HepG2 (cell line): ENCODE data around the gene EMP2. TPM values are rescaled to one million over a fixed set of nuclear protein-coding genes. Genes with fewer than 3 reads are reported as not detected.

Source experiments
- CBX1 ChIP-seq: IDR thresholded peaks from one replicate; pipeline ENCODE4 v1.6.1; 2016; ENCODE audit warnings: antibody characterized with exemption, low read depth
- DMAP1 ChIP-seq: IDR thresholded peaks from 2 replicates; pipeline ENCODE4 v1.6.1; 2016
- ERF ChIP-seq: IDR thresholded peaks from 2 replicates; pipeline ENCODE4 v1.6.1; 2018; ENCODE audit warnings: missing biosample characterization, missing genetic modification reagents
- ETV5 ChIP-seq: IDR thresholded peaks from 2 replicates; pipeline ENCODE4 v1.6.1; 2018; ENCODE audit warnings: missing biosample characterization, missing genetic modification reagents, inconsistent platforms, borderline replicate concordance
- GTF3A ChIP-seq: sonication (generic); formaldehyde crosslinking; conservative IDR thresholded peaks from 2 replicates; pipeline ENCODE4 v1.4.0; 2020; ENCODE audit warnings: mild to moderate bottlenecking, missing genetic modification reagents
- KMT2A ChIP-seq: sonication (generic); formaldehyde crosslinking; IDR thresholded peaks from 2 replicates; pipeline ENCODE4 v1.4.0; 2020; ENCODE audit warnings: missing genetic modification reagents
- NCOA5 ChIP-seq: sonication (generic); formaldehyde crosslinking; IDR thresholded peaks from 2 replicates; pipeline ENCODE4 v1.4.0; 2020; ENCODE audit warnings: missing genetic modification reagents
- NFYB ChIP-seq: sonication (generic); formaldehyde crosslinking; IDR thresholded peaks from 2 replicates; pipeline ENCODE4 v1.4.0; 2020; ENCODE audit warnings: missing genetic modification reagents
- NR2F1 ChIP-seq, 2 experiments: fragments of 450-650 bp in 1 of 2; formaldehyde crosslinking in 1 of 2; IDR thresholded peaks; 2 replicates each; pipeline versions ENCODE4 v1.5.0 to v1.6.1; 2016 to 2020; ENCODE audit warnings: mild to moderate bottlenecking in 1 of 2, missing compliant biosample characterization in 1 of 2, missing genetic modification reagents in 1 of 2, moderate library complexity in 1 of 2
- RFX1 ChIP-seq: fragments of 450-650 bp; IDR thresholded peaks from 2 replicates; pipeline ENCODE4 v1.6.1; 2017
- ZFX ChIP-seq: sonication (generic); formaldehyde crosslinking; IDR thresholded peaks from 2 replicates; pipeline ENCODE4 v1.4.0; 2020; ENCODE audit warnings: mild to moderate bottlenecking, low read depth, missing genetic modification reagents, moderate library complexity
- polyA plus RNA-seq, 8 experiments: library from polyadenylated mRNA; depleted of rRNA in 3 of 8; stranded (reverse) in 7 of 8; unstranded in 1 of 8; fragments of >200 nt; fragmentation: Illumina TruSeq in 4 of 8; extraction: Trizol in 4 of 8; gene quantifications; 2 replicates each; pipeline versions ENCODE4 v1.2.1 to v1.2.3, GENCODE V29; 2011 to 2016; ENCODE audit warnings: low read depth in 4 of 8, missing spikeins in 1 of 8, mixed read lengths in 1 of 8; ENCODE audit not compliant: insufficient read depth in 1 of 8
- total RNA-seq, 5 experiments: library from RNA; depleted of rRNA; stranded (reverse); fragments of >200 nt; fragmentation: Illumina TruSeq; extraction: Trizol; gene quantifications; 2 replicates each; pipeline ENCODE4 v1.2.3, GENCODE V29; 2016; ENCODE audit warnings: low read depth in 1 of 5
- TF ChIP-seq, protein P1 (sequence below): sonication (generic); formaldehyde crosslinking; IDR thresholded peaks from 2 replicates; pipeline ENCODE4 v1.9.0; 2021; ENCODE audit warnings: mild to moderate bottlenecking, missing genetic modification reagents
- TF ChIP-seq, protein P2 (sequence below): sonication (generic); formaldehyde crosslinking; IDR thresholded peaks from 2 replicates; pipeline ENCODE4 v1.8.1; 2023; ENCODE audit warnings: mild to moderate bottlenecking, moderate library complexity, missing genetic modification reagents
- TF ChIP-seq, protein P3 (sequence below): sonication (generic); formaldehyde crosslinking; IDR thresholded peaks from 2 replicates; pipeline ENCODE4 v1.4.0; 2020; ENCODE audit warnings: missing genetic modification reagents, borderline replicate concordance
- TF ChIP-seq, protein P4 (sequence below): sonication (generic); formaldehyde crosslinking; IDR thresholded peaks from 2 replicates; pipeline ENCODE4 v1.4.0; 2020; ENCODE audit warnings: missing genetic modification reagents

Gene EMP2
- total and polyA plus RNA-seq, 2 of the 13 experiments (the other 11 are each of a cell fraction or from before 2014, with no cell fraction given): 24.6 to 91.2 TPM

DNA sequence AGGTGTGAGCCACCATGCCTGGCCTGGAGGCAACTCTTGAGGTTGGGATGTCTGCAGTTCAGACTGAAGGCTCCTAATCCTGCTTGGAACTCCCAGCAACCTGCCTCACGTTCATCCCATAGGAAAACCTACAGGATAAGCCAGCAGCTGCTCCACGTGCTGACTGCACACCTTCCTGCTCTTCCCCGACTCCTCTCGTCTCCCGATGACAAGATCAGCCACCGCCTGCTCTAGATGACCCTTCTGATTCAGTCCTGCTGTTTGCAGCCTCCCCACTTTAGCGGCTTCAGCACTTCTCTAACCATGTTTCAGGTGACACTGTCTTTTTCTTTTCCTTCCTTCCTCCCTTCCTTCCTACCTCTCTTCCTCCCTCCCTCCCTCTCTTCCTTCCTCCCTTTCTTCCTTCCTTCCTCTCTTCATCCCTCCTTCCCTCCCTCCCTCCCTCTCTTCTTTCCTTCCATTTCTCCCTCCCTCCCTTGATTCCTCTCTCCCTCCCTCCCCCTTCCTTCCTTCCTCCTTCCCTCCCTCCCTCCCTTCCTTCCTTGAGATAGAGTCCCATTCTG is 61.8 kb downstream of the EMP2 start (continued):
- TF ChIP-seq, protein P1, sequence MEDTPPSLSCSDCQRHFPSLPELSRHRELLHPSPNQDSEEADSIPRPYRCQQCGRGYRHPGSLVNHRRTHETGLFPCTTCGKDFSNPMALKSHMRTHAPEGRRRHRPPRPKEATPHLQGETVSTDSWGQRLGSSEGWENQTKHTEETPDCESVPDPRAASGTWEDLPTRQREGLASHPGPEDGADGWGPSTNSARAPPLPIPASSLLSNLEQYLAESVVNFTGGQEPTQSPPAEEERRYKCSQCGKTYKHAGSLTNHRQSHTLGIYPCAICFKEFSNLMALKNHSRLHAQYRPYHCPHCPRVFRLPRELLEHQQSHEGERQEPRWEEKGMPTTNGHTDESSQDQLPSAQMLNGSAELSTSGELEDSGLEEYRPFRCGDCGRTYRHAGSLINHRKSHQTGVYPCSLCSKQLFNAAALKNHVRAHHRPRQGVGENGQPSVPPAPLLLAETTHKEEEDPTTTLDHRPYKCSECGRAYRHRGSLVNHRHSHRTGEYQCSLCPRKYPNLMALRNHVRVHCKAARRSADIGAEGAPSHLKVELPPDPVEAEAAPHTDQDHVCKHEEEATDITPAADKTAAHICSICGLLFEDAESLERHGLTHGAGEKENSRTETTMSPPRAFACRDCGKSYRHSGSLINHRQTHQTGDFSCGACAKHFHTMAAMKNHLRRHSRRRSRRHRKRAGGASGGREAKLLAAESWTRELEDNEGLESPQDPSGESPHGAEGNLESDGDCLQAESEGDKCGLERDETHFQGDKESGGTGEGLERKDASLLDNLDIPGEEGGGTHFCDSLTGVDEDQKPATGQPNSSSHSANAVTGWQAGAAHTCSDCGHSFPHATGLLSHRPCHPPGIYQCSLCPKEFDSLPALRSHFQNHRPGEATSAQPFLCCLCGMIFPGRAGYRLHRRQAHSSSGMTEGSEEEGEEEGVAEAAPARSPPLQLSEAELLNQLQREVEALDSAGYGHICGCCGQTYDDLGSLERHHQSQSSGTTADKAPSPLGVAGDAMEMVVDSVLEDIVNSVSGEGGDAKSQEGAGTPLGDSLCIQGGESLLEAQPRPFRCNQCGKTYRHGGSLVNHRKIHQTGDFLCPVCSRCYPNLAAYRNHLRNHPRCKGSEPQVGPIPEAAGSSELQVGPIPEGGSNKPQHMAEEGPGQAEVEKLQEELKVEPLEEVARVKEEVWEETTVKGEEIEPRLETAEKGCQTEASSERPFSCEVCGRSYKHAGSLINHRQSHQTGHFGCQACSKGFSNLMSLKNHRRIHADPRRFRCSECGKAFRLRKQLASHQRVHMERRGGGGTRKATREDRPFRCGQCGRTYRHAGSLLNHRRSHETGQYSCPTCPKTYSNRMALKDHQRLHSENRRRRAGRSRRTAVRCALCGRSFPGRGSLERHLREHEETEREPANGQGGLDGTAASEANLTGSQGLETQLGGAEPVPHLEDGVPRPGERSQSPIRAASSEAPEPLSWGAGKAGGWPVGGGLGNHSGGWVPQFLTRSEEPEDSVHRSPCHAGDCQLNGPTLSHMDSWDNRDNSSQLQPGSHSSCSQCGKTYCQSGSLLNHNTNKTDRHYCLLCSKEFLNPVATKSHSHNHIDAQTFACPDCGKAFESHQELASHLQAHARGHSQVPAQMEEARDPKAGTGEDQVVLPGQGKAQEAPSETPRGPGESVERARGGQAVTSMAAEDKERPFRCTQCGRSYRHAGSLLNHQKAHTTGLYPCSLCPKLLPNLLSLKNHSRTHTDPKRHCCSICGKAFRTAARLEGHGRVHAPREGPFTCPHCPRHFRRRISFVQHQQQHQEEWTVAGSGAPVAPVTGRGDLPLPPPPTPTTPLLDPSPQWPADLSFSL (CRISPR knock-in tag): no peak
- TF ChIP-seq KMT2A (CRISPR knock-in tag): no peak
- TF ChIP-seq, protein P2, sequence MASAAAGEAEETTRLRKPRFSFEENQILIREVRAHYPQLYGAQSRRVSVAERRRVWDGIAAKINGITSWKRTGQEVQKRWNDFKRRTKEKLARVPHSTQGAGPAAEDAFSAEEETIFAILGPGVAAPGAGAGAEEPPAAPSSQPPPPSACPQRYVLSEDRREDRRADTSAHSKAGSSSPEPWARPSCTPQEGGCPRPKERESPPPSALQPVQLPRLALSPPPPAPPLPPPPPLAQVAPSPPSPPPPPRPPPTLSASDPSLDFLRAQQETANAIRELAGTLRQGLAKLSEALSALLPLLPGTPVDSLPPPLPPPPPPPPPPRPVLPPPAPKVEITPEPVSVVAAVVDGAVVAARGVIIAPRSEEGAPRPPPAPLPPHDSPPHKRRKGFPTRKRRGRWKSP: no peak
- TF ChIP-seq DMAP1 (CRISPR knock-in tag): no peak
- TF ChIP-seq ZFX (CRISPR knock-in tag): no peak
- no peak for TF ChIP-seq CBX1
- TF ChIP-seq ERF (CRISPR knock-in tag): no peak
- no peak for TF ChIP-seq RFX1
- TF ChIP-seq NCOA5: no peak
- TF ChIP-seq, protein P3, sequence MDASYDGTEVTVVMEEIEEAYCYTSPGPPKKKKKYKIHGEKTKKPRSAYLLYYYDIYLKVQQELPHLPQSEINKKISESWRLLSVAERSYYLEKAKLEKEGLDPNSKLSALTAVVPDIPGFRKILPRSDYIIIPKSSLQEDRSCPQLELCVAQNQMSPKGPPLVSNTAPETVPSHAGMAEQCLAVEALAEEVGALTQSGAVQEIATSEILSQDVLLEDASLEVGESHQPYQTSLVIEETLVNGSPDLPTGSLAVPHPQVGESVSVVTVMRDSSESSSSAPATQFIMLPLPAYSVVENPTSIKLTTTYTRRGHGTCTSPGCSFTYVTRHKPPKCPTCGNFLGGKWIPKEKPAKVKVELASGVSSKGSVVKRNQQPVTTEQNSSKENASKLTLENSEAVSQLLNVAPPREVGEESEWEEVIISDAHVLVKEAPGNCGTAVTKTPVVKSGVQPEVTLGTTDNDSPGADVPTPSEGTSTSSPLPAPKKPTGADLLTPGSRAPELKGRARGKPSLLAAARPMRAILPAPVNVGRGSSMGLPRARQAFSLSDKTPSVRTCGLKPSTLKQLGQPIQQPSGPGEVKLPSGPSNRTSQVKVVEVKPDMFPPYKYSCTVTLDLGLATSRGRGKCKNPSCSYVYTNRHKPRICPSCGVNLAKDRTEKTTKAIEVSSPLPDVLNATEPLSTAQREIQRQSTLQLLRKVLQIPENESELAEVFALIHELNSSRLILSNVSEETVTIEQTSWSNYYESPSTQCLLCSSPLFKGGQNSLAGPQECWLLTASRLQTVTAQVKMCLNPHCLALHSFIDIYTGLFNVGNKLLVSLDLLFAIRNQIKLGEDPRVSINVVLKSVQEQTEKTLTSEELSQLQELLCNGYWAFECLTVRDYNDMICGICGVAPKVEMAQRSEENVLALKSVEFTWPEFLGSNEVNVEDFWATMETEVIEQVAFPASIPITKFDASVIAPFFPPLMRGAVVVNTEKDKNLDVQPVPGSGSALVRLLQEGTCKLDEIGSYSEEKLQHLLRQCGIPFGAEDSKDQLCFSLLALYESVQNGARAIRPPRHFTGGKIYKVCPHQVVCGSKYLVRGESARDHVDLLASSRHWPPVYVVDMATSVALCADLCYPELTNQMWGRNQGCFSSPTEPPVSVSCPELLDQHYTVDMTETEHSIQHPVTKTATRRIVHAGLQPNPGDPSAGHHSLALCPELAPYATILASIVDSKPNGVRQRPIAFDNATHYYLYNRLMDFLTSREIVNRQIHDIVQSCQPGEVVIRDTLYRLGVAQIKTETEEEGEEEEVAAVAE (CRISPR knock-in tag): no peak
- no peak for TF ChIP-seq GTF3A (CRISPR knock-in tag)
- no peak for TF ChIP-seq ETV5 (CRISPR knock-in tag)
- TF ChIP-seq NR2F1 (CRISPR knock-in tag; IDR thresholded peaks at IDR 0.05): no peak
- no peak for TF ChIP-seq NFYB (CRISPR knock-in tag)
- TF ChIP-seq, protein P4, sequence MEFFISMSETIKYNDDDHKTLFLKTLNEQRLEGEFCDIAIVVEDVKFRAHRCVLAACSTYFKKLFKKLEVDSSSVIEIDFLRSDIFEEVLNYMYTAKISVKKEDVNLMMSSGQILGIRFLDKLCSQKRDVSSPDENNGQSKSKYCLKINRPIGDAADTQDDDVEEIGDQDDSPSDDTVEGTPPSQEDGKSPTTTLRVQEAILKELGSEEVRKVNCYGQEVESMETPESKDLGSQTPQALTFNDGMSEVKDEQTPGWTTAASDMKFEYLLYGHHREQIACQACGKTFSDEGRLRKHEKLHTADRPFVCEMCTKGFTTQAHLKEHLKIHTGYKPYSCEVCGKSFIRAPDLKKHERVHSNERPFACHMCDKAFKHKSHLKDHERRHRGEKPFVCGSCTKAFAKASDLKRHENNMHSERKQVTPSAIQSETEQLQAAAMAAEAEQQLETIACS: no peak
